Pancreas (tissue), 10 donors: ENCODE measurements around the gene UMPS. TPM values are rescaled to one million over a fixed set of nuclear protein-coding genes. Genes with fewer than 3 reads are reported as not detected.
A peak's percentile ranks its signal among the peaks of the same experiment; 100 is the strongest.

ENCODE experiments used
- ATAC-seq, 4 donors: fragments of 200-7000 bp; cut with Tn5 transposase; one replicate each; pipeline versions ENCODE4 v1.8.0 to v1.9.1; 2020; ENCODE audit warnings: mild to moderate bottlenecking in 4 of 4, moderate library complexity in 4 of 4
- DNase-seq, 6 donors: peaks; one replicate each; pipeline ENCODE4 v3.0.0-alpha.2; 2020
- FAIRE-seq: peaks from 2 replicates; lab custom pipeline; 2012; peaks lifted over from hg19 to GRCh38; lab: Jason Lieb, UNC
- H3K27ac ChIP-seq, 4 donors: fragments of 200-600 bp; sonication (generic); 1 replicate in 3 of 4; 2 replicates in 1 of 4; pipeline versions ENCODE4 v1.5.0 to v1.8.0; 2020
- H3K27me3 ChIP-seq, 4 donors: fragments of 200-600 bp; one replicate each; pipeline ENCODE4 v1.8.0; 2021
- H3K36me3 ChIP-seq, 3 donors: fragments of 200-600 bp; sonication (generic) in 1 of 3; one replicate each; pipeline versions ENCODE4 v1.5.0 to v1.8.0; 2020 to 2021
- H3K4me1 ChIP-seq, 3 donors: fragments of 200-600 bp; one replicate each; pipeline ENCODE4 v1.8.0; 2021
- H3K4me3 ChIP-seq, 4 donors: fragments of 200-600 bp; sonication (generic) in 2 of 4; one replicate each; pipeline versions ENCODE4 v1.5.0 to v1.8.0; 2020 to 2021
- H3K9me3 ChIP-seq, 4 donors: fragments of 200-600 bp; one replicate each; pipeline ENCODE4 v1.8.0; 2021
- WGBS, 2 donors: extraction: QIAGEN DNeasy Blood & Tissue Kit; methylation state at CpG; one replicate each; pipeline ENCODE4 v1.1.7; 2013; 5-methylcytosine and 5-hydroxymethylcytosine counted together
- intact Hi-C, 3 donors: fragments of 100-400 bp; cut with DNase I; formaldehyde crosslinking; loops; one replicate each; pipeline versions ENCODE4 v1.11.1 to v1.14.2; 2022
- polyA plus RNA-seq, 2 donors: library from polyadenylated mRNA; stranded (reverse); fragments of 200-250 nt; gene quantifications; one replicate each; pipeline ENCODE4 v1.2.3, GENCODE V29; 2013
- total RNA-seq, 6 donors: library from RNA; stranded (reverse); fragmentation: NEBNext Ultra II Directional in 4 of 6; extraction: Animal tissue kit (Norgen Biotek cat#: 25700) in 4 of 6; gene quantifications; one replicate each; pipeline versions ENCODE4 v1.2.1 to v1.2.4, GENCODE V29; 2021 to 2023
- TF ChIP-seq, protein P1 (sequence below), 4 donors: fragments of 200-600 bp; sonication (generic) in 3 of 4; IDR thresholded peaks; one replicate each; pipeline versions ENCODE4 v1.5.0 to v1.8.0; 2021; ENCODE audit warnings: antibody characterized with exemption in 4 of 4
- donor health status: healthy with polysubstance abuse.
- donor health status: DM: no; HTN: no; CAD: no; lungs with moderate emphysema.
- donor health status: DM: no; HTN: no; CAD: no.
- donor health status: control.
- donor health status: control.
- donor health status: Bipolar disorder and iron deficiency.
- donor health status: DM: yes; HTN: yes; CAD: no.
- donor health status: DM: no; HTN: no; CAD: no.
- donor health status: DM: no; HTN: no; CAD: no.
- donor health status: DM: yes; HTN: yes; CAD: no.

The UMPS gene
- total and polyA plus RNA-seq, 8 donors, result 6.6 to 20.1 (median 11.1) TPM

DNA sequence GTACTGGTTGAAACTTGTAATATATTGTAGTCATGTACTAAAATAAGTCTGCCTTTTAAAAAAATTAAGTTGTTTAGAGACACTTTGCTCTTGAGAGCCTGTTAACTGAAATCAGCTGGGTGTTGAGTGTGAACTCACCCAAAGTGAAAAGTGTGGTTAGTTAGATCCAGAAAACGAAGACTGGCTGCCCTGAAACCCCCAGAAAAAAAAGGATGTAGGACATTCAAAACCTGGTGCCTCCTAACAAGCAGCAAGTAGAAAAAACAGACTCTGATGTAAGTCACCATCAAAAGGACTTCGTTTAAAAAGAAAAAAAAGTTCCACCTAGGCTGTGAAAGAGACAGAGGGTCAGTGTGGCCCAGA is 40.8 kb downstream of the UMPS start:
- intact Hi-C loops, result no loop called here
- 85% methylated on average over 2 of the region's 2 CpGs for WGBS, 2 donors
- no peak overlapping the region for H3K4me3 ChIP-seq
- H3K27ac ChIP-seq, result no peak overlapping the region
- TF ChIP-seq, protein P1, sequence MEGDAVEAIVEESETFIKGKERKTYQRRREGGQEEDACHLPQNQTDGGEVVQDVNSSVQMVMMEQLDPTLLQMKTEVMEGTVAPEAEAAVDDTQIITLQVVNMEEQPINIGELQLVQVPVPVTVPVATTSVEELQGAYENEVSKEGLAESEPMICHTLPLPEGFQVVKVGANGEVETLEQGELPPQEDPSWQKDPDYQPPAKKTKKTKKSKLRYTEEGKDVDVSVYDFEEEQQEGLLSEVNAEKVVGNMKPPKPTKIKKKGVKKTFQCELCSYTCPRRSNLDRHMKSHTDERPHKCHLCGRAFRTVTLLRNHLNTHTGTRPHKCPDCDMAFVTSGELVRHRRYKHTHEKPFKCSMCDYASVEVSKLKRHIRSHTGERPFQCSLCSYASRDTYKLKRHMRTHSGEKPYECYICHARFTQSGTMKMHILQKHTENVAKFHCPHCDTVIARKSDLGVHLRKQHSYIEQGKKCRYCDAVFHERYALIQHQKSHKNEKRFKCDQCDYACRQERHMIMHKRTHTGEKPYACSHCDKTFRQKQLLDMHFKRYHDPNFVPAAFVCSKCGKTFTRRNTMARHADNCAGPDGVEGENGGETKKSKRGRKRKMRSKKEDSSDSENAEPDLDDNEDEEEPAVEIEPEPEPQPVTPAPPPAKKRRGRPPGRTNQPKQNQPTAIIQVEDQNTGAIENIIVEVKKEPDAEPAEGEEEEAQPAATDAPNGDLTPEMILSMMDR (IDR thresholded peaks at IDR 0.05), result no peak
- no peaks in the 10 kb centered on the region for H3K27me3 ChIP-seq
- H3K36me3 ChIP-seq, result peaks cover 0 to 13% (median 3%) of the 10 kb centered on the region in 3 donors
- H3K9me3 ChIP-seq, result no peaks in the 10 kb centered on the region
- H3K4me1 ChIP-seq, result no peaks in the 10 kb centered on the region
- ATAC-seq, result no peak
- no peak for FAIRE-seq
- no peak for DNase-seq

DNA sequence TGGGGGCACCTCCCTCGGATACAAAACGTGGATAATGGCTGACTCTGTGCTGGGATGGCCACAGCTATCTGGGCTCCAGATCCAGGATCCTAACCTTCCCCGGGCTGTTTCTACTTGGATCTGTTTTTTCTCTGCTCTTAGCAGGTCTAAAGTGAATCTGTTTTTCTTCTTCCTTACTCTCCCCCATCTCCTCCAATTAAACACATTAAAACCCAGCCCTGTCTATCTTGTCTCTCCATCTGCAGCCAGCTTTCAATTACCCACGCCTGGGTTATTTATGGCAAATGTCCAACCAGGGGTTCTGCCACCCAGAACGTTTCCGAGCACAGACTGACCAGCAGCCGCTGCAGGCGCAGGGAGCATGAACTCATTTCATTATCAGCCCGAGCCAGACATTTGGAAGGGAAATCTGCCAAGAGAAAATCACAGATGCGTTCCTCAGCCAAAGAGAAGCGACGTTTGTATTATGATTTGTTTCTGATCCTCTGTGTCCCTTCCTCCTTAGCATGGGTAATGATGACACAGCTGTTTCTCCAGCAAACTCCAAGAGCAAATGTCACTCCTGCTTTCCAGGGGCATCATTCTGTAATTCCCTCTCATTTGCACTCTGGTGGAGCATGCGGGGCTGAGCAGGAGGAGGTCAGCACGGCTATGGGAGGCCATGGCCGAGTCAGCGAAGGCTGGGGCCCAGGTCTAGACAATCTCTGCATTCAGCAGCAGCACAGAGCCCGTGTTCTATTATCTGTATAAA is 42.0 kb downstream of the UMPS start:
- no peaks in the 10 kb centered on the region for H3K4me1 ChIP-seq
- intact Hi-C loops, result no loop called here
- no peak overlapping the region for H3K27ac ChIP-seq
- FAIRE-seq, result no peak
- DNase-seq, result no peak
- no peaks in the 10 kb centered on the region for H3K27me3 ChIP-seq
- WGBS, 2 donors, result 69 to 74% methylated on average over 17 of the region's 17 CpGs
- ATAC-seq, result peak in 3 of 4 donors; percentile 33 to 65 (median 59)
- no peak overlapping the region for H3K4me3 ChIP-seq
- TF ChIP-seq, protein P1 (IDR thresholded peaks at IDR 0.05), result no peak
- peaks cover 0 to 13% (median 3%) of the 10 kb centered on the region in 3 donors for H3K36me3 ChIP-seq
- H3K9me3 ChIP-seq, result no peaks in the 10 kb centered on the region

DNA sequence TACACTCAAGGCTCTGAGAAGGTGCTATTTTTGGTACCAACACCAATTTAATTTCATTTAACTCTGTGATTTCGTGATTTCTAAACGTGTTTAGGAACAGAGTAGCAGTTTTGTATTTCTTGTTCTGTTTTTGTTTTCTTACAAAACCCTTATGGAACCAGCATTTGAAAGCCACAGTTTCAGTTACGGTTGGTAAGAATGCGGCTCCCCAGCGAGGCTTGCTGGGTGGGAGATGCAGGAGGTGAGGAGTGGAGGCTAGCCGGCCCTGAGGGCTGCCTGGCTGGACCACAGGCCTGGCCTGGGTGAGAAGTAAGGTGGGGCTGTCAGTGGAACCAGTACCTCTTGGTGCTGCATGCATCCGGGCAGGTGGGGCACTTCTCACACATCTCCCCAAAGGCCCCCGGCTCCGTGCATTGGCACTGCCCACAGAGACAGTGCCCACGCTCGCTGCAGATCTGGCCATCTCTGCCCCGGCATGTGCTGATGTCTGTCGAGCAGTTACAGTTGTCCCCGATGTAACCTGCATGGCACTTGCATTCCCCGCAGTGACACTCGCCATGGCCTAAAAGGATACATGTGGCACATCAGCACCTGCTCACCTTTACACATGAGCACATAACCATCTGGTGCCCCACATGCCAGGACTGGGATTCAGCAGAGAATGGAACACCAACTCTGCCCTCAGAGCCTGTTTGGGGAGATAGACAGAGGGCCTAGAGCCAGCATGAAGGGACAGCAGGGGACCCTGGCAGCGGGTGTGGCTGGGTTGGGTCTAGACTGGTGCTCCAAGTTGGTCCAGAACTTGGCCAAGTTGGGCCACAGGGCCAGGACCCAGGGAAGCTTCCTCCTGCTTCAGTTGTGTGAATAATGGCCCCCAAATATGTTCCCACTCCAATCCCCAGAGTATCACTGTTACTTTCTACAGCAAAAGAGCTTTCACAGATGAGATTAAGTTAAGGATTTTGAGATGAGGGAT is 43.4 kb downstream of the UMPS start:
- WGBS, 2 donors, result 95 to 97% methylated on average over 17 of the region's 17 CpGs

DNA sequence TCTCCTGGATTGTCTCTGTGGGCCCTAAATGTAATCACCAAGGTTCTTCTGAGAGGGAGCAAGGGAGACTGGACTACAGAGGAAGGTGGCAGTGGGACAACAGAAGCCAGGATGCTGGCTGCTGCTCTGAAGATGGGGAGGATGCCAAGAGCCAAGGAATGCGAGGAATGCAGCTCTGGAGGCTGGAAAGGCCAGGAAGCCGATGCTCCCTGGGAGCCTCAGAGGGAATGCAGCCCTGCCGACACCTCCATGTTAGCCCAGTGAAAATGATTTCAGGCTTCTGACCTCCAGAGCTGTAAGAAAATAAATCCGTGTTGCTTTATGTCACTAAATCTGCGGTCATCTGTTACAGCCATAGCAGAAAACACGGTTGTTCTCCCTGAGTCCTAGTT is 44.1 kb downstream of the UMPS start:
- peak in 3 of 6 donors; percentile 39 to 59 (median 48) for DNase-seq
- Histone ChIP-seq H3K36me3 (peaks cover 0 to 5% (median 0%) of the 10 kb centered on the region in 3 donors), H3K9me3 (no peaks in the 10 kb centered on the region), H3K27me3 (no peaks in the 10 kb centered on the region), H3K4me3 (no peak overlapping the region), H3K27ac (peak overlapping the region in 2 of 4 donors; percentile 35 to 58), H3K4me1 (no peaks in the 10 kb centered on the region)
- WGBS, 2 donors, result 65 to 68% methylated on average over 6 of the region's 6 CpGs
- intact Hi-C loops, result no loop called here
- peak in 3 of 4 donors; percentile 39 to 75 (median 46) for ATAC-seq
- FAIRE-seq, result no peak
- TF ChIP-seq, protein P1 (IDR thresholded peaks at IDR 0.05), result no peak

More for the DNA sequence above, 43.4 kb downstream of the UMPS start:
- H3K36me3 ChIP-seq, result peaks cover 0 to 9% (median 0%) of the 10 kb centered on the region in 3 donors
- DNase-seq, result no peak
- TF ChIP-seq, protein P1 (IDR thresholded peaks at IDR 0.05), result no peak
- ATAC-seq, result no peak
- no peaks in the 10 kb centered on the region for H3K9me3 ChIP-seq
- intact Hi-C loops, result no loop called here
- peak overlapping the region in 1 of 4 donors; percentile 58 for H3K27ac ChIP-seq
- FAIRE-seq, result no peak
- no peaks in the 10 kb centered on the region for H3K27me3 ChIP-seq
- no peak overlapping the region for H3K4me3 ChIP-seq
- no peaks in the 10 kb centered on the region for H3K4me1 ChIP-seq
